Bladder microvascular endothelial cell (primary cell): Measurements from ENCODE around the gene SQOR. TPM values are rescaled to one million over a fixed set of nuclear protein-coding genes. Genes with fewer than 3 reads are reported as not detected.

ENCODE experiments used
- total RNA-seq: library from RNA; depleted of rRNA; stranded (reverse); fragments of >200 nt; gene quantifications from 2 replicates; pipeline ENCODE4 v1.2.3, GENCODE V29; 2014

The SQOR gene
- total RNA-seq, result 104 and 122 TPM in 2 replicates

DNA sequence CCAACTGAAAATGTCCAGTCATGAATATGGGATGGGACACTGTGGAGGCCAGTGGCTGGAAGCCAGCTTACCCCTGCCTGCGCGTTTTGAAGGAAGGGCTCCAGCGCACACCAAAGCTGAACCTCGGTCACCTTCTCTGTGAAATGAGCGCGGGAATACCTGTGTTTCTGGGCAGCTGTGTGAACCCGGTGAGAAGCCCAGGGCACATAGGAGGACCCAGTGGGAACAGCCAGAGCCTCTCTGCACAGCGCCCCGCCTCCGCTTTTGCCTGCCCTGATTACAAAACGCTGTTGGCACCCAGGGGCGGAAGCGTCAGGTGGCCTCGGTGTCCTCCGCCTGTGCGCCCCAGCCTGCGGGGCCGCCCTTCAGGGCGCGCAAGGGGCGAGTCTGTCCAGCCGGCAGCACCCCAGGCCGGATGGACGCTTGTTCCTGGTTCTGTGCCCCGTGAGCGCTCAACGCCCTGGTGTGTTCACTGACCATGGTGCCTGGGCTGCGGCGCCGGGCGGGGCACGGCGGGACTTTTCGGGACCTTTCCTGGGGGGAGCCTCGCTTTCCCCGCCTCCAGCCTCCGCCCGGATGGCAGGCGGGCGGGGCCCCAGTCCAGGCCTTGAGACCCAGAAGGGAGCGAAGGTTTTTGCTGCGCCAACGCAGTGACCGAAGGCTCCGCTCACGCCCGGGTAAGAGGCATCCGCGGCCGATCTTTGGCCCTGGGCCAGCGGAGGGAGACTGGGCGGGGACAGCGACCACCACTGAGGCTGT lies at the start of gene SQOR:
SQOR (plus strand) TSS at position 598 of the 759 bp plus-strand sequence. CDS start 23,895 bp downstream, outside the sequence.

DNA sequence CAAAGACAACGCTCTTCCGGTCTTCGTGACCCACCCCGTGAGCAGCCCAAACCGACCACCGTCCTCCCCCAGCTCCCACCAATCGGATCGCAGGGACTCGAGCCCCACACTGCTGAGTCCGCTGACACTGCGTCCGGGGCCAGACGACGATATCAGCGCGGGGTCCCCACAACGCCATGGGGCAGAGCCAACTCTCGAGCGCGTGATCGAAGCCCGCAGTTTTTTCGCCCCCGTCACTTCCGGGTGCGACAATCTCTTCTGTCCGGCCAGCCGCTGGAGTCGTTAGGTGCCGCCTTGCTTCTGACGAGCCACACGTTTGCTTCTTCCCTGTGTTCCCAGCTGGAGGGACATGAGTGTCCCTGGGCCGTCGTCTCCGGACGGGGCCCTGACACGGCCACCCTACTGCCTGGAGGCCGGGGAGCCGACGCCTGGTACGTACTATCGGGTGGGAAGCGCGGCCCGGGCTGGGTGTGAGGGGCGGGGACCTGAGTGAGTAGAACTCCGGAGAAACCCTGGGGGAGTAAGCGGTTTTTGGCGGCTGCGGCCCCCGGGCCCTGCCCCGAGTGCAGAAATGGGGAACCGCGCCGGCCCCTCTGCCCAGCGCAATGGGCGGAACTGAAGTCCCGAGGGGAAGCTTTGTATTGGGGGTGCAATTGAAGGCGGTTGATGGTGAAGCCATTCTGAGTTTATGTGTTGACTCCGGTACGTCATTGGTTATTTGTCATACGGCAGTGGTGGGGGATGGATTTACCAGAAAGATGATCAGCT lies 47.5 kb upstream of the SQOR start, which contains the start of gene BLOC1S6:
BLOC1S6 (plus strand) TSS at position 285 of the 768 bp plus-strand sequence; CDS start at position 350, 65 bp downstream.

Other genes starting within 250 kb of the SQOR start
- 4.5 and 7.9 TPM in 2 replicates for gene SLC30A4, start 112.3 kb upstream of the SQOR start, total RNA-seq
- gene BLOC1S6, start 47.6 kb upstream of the SQOR start, total RNA-seq, result 40.2 and 52.5 TPM in 2 replicates